Lower leg skin (tissue), 3 donors: ENCODE data around the gene CCDC18.

Experiments used
- POLR2A ChIP-seq, 2 donors: fragments of 450-650 bp; IDR thresholded peaks; one replicate each; pipeline ENCODE4 v1.6.1; 2016 to 2017; ENCODE audit warnings: antibody characterized with exemption in 2 of 2, mild to moderate bottlenecking in 1 of 2, moderate library complexity in 1 of 2
- TF ChIP-seq, protein P1 (sequence below), 3 donors: fragments of 450-650 bp; IDR thresholded peaks; one replicate each; pipeline ENCODE4 v1.5.1; 2016; ENCODE audit warnings: antibody characterized with exemption in 3 of 3, mild to moderate bottlenecking in 3 of 3, moderate library complexity in 2 of 3

DNA sequence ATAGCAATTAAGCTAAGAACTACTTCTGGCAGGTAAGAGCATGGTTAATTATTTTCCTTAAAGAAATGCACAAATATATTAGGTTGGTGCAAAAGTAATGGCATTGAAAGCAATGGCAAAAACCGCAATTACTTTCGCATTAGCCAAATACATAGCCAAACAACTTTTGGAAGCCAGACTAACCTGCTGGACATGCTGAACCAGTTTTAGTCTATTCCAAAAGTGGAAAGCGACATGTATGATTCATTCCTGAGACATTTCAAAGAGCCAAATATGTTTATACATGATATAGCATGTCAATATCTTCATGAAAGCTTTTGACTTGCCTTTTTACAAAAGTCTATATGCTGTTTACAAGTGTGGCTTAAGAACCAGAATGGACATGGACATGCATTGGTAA lies 141.8 kb downstream of the CCDC18 start:
- TF ChIP-seq, protein P1, sequence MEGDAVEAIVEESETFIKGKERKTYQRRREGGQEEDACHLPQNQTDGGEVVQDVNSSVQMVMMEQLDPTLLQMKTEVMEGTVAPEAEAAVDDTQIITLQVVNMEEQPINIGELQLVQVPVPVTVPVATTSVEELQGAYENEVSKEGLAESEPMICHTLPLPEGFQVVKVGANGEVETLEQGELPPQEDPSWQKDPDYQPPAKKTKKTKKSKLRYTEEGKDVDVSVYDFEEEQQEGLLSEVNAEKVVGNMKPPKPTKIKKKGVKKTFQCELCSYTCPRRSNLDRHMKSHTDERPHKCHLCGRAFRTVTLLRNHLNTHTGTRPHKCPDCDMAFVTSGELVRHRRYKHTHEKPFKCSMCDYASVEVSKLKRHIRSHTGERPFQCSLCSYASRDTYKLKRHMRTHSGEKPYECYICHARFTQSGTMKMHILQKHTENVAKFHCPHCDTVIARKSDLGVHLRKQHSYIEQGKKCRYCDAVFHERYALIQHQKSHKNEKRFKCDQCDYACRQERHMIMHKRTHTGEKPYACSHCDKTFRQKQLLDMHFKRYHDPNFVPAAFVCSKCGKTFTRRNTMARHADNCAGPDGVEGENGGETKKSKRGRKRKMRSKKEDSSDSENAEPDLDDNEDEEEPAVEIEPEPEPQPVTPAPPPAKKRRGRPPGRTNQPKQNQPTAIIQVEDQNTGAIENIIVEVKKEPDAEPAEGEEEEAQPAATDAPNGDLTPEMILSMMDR (IDR thresholded peaks at IDR 0.05) = no peak
- no peak for TF ChIP-seq POLR2A (IDR thresholded peaks at IDR 0.05)
